GM18499 (cell line): ENCODE measurements around the gene BANF1.

Experiments
- ATAC-seq: cut with Tn5 transposase; IDR thresholded peaks from one replicate; pipeline ENCODE4 v1.9.1; 2021; ENCODE audit warnings: moderate number of reproducible peaks; ENCODE audit not compliant: insufficient read depth, unreplicated experiment

Gene BANF1

DNA sequence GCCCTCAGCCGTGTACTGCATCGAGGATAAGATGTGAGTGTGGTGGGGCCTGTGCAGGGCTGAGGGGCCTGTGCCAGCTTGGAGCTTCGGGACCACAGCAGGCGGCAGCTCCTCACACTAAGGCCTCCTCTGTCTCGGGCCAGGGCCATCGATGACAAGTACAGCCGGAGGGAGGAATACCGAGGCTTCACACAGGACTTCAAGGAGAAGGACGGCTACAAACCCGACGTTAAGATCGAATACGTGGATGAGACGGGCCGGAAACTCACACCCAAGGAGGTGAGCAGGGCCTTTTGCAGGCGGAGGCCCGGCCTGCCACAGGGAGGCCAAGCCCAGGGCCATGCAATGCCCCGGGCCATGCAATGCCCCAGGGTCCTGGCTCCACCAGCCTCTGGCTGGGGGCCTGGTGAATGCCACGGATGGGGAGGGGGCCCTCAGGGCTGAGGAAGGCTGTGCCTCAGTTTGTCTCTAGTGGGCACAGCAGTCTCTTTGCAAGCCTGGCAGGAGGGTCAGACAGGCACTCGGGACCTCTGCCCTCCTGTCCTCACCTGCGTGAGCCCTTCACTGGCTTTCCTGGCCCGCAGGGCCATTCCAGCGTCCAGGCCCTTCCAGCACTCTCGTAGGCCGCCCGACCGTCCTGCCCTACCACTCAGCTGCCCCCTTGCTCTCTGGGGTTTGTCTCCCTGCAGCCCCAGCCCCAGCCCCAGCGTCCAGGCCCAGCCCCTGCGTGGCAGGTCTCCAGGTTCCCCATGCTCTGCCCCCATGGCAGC is 24.5 kb upstream of the BANF1 start:
- ATAC-seq: no peak

DNA sequence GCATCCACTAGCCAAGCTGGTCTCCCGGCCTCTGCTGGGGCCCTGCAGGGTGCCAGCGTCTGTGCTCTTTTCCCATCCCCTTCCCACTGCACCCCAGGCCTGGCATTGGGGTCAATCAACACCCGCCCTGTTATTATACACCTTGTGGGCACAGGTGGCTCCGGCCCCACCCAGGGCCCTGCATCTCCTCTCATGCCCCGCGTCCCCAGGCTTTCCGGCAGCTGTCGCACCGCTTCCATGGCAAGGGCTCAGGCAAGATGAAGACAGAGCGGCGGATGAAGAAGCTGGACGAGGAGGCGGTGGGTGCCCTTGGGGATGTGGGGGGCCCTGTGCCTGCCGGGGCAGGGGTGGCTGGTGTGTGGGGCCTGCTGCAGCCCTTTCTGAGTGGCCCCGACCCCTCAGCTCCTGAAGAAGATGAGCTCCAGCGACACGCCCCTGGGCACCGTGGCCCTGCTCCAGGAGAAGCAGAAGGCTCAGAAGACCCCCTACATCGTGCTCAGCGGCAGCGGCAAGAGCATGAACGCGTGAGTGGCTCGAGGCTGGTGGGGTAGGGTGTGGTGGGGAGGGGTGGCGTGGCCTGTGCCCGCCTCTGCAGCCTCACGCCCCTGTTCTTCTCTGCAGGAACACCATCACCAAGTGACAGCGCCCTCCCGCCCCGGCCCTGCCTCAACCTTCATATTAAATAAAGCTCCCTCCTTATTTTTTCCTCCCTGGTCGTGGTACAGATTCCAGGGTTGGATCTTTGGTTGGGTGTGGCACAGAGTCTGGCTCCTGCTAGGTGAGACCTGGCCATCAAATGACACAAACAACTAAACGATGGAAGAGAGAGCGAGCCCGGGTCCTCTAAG is 23.7 kb upstream of the BANF1 start:
- ATAC-seq: no peak

DNA sequence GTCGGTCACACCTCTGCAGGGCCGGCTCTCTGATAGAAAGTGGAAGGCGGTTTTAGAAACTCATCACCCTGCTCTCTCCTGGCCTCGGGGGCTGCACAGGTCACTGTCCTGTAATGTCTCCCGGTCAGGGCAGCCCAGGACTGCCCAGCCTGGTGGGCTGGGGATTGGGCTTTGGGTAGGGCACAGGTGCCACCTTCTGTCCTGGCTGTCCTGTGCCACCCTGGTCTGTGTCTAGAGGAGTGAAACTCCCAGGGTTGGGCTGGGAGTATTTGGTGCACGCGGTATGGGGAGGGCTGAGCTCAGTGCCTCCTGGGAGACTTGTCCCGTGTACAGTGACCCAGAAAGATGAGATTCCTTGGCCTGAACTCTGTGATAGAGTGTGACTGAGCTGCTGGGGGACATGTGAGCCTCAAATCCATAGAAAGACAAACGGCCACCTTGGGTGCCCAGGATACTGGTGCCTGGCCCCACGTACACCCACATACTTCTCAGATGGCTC is 23.0 kb upstream of the BANF1 start:
- no peak for ATAC-seq

DNA sequence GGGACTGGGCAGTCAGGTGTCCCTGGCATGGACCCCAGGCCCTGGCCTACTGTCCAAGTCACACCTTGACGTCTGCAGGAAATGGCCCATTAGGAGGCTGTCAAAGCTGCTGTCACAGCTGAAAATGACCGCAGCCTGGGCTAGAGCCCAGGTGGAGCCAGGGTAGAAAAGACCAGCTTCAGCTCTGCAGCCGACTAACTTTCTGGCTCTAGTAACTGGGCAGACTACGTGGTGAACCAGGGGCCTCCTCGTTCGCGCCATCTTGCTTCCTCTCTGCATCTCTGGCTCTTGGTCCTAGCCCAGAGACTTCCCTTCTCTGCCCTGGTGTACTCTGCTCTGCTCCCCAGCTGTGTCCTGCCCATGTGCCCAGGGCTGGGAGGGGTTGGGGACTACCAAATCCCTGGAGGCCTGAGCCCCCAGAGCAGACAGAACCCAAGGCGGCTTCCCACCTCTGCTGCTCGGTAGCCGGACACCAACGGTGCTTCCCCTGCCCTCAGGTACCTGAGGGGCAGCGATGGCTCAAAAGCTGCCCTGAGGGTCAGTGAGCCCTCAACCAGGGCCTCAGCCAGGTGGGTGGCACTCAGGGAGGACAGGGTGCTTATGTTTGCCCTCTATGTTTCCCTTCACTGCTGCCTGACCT is 21.1 kb upstream of the BANF1 start:
- ATAC-seq: no peak

DNA sequence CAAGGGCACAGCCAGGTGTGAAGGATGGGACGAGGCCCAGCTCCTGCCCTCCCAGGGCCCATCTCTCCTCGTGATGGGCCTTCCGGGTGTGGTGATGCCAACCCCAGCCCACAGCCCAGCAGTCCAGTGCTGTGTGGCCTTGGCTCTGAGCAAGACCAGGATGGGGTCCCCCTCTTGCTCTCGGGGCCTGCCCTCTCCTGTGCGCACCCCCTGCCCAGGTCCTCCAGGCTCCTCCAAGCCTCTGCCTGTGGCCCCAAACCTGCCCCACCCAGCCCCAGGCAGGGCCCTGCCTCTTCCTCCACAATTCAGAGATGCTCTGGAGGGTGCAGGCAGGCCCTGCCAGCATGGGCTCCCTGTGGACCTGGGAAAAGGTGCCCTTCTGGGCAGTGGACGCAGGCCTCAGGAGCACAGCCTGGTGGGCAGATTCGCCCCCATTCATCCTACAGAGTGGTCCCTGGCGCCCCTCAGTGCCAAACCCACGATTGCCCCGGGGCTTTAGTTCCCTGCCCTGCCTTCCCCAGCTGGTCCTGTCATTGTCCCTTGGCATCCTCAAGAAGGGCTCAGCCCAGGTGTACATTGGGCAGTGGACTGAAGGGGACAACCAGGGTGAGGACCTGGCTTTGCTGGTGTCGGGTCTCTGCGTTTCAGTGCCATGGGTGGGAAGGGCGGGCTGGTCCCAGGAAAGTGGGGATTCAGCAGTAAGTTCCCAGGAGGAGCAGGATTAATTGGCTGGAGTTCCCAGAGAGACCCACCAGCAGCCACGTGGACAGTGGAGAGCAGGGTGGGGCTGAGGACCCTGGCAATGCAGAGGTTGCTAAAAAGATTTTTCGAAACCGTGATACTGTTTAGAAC is 20.1 kb upstream of the BANF1 start:
- ATAC-seq: no peak

DNA sequence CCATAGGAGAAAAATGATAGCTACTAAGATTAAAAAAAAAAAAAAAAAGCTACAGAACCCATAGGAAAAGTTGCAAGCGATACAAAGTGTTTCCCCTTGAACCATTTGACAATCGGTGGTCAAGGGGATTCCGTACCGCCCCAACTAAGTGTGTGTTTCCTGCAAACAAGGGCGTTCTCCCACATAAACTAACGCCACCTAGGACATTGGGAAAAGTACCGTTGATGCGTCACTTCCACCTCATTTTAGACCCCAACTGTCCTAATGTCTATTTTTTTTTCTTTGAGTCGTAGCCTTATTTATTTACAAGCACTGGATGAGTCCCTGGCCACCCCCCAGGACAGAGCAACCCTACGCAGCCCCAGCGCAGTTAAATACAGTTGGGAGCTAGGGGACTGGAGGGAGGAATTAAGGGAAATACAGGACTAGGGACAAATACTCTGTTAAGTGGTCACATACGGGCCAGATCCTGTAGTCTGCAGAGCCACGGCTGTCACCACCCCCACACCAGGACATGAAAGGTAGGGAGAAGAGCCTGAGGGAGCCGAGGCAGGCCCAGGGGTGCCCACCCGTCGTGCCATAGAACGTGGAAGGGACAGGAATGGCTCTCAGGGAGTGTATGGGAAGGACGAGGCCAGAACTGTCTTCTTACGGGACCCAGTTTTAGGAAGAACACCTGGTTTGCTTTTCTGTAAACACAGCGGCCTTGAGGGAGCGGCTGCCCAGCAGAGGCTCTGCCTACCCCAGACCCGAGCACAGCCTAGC is 19.3 kb upstream of the BANF1 start:
- no peak for ATAC-seq

DNA sequence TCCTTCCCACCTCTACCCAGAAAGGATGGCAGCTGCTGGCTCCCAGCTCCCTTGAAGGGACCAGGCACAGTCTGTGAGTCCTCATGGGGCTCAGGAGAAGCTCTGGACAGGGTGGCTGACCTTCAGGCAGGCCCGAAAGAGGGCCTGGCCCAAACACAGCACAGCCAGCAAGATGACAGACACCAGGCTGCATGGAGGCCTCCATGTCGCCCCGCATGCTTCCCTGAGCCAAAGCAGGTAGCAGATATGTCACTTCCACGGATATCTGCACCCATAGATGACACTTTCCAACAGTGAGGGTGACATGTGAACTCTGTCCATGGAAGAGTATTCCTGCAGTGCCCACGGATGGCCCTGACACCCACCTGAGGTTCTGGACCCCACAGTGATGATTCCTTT is 18.7 kb upstream of the BANF1 start:
- ATAC-seq: no peak

DNA sequence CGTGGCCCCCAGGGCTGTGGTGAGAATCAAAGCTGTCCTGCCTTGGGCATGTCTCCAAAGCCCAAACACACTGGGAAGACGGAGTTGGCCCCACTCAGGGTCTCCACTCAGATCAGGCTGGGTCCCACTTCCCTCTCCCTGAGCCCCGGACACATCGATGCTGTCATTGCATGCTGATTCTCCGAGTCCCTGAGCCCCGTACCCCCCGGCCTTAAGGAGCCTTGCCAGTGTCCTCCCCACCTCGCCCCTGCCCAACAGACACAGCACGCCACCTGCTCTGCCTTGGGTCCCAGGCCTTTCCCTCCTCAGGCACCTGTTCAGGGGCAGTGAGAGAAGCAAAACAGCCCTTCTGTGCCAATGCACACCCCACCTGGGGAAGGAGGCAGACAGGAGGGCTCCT is 15.0 kb upstream of the BANF1 start:
- no peak for ATAC-seq

DNA sequence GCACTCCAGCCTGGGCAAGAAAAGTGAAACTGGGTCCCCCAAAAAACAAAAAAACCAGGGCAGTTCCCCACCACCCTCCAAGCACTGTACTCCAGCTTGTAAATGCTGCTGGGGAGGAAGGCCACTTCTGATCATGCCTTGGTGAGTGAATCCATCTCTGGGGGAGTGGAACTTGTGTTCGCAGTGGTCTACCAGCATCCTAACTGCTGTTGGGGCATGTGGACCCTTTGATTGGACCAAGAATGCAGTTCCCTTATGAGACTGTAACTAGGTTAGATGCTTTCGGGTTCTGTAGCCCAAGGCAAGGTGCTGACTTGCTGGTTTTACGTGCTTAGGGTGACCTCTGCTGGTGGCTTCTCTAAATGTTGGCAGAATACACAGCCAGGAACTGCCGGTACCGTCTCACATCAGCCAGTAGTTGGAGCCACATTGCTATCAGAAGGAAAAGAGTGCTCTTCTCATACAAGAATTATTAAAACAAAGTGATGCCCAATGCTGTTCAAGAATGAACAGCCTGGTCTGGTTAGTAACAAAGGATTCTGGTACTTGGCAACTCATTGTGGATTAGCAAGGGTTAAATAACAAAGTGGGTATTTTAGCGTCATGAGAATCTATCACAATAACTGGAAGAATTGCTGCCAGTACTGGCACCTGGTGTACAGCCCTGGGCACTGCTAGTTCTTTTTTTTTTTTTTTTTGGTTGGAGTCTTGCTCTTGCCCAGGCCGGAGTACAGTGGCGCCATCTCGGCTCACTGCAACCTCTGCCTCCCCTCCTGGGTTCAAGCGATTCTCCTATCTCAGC is 13.3 kb upstream of the BANF1 start:
- ATAC-seq: peak; percentile 91

DNA sequence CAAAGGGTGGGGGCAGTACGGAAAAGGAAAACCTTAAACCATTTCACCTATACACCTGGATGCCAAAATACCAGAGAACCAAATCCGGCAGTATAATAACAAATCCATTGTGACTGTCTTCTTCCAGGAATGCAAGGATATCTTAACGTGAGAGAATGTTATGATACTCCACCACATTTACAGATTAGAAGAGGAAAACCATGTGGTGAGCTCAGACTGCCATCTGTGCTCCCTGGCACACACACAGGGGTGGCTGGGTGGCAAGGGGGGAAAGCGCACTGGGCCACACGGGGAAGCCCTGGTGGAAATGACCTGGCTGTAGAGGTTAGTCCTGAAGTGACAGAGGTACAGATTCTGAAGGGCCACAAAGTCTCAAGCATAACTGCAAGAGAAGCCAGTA is 10.2 kb upstream of the BANF1 start:
- no peak for ATAC-seq

DNA sequence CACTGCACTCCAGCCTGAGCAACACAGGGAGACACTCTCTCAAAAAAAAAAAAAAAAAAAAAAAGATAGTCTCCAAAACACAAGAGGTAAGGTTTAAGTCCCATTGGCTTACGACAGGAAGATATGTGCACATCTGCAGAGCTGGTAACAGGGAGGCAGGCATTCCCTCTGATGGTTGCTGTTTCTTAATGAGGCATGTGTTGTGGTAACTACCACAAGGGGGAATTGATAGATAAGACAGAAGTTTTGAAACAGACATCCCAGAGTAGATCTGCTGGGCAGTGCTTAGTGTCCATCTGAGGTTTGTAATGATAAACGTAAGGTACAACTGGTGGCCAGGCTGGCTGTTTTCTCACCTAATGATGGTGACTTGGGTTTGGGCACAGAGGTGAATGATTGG is 5.0 kb upstream of the BANF1 start:
- ATAC-seq: no peak

DNA sequence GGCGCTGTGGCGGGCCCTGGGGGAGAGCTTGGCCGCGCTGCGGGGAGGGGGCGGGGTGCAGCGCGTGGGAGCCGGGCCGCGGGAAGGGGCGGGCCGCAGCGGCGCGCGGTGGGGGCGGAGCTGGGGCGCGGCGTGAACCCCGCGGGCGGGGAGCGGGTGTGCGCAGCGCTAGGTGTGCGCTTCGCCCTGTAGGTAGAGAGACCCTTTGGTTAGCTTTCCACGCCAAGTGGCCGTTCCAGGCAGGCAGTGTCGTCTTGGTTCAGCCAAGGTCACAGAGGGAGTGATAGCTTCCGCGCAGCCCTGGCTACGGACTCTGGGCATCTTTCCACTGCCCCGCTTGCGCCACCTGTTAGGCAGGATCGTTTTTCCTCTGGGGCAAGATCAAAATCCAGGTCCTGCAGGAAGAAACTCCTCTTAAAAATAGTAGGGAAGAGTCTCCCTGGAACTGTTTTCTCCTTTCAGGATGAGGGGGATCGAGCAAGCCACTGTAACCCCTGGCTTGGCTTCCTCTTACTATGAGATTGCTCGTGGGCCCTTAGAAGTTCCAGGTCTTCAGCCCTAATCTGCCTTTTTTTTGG is 434 bp downstream of the BANF1 start:
- no peak for ATAC-seq

DNA sequence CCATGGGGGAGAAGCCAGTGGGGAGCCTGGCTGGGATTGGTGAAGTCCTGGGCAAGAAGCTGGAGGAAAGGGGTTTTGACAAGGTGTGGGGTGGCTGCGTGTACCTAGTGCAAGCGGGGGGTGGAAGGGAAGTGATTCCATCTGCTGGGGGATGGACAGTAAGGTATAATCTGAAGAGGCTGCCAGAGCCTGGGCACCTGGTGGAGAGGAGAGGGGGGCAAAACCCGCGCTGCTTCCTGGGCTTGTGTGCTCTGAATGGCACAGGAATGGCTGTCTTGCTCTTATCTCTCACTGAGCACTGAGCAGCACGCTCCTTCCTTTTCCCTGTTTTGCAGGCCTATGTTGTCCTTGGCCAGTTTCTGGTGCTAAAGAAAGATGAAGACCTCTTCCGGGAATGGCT is 988 bp downstream of the BANF1 start:
- no peak for ATAC-seq

DNA sequence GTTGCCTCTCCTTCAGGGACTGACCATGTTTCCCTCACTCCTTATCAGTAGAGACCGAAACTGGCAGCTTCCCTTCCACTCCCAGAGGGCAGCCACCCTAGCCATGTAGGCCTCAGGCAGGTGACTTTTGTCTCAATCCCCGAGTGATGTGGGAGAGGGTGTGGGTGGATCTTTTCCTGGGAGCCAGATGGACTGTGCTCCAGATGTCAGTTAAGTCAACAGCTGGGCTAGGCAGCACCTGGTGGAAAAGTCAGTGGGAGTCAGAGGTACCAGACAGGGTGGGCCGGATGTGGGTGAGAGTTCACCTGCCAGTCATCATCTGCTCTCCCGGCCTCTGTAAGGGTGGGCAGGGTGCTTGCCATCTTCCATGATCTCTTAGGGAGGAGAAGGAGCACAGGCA is 1.9 kb downstream of the BANF1 start:
- no peak for ATAC-seq

DNA sequence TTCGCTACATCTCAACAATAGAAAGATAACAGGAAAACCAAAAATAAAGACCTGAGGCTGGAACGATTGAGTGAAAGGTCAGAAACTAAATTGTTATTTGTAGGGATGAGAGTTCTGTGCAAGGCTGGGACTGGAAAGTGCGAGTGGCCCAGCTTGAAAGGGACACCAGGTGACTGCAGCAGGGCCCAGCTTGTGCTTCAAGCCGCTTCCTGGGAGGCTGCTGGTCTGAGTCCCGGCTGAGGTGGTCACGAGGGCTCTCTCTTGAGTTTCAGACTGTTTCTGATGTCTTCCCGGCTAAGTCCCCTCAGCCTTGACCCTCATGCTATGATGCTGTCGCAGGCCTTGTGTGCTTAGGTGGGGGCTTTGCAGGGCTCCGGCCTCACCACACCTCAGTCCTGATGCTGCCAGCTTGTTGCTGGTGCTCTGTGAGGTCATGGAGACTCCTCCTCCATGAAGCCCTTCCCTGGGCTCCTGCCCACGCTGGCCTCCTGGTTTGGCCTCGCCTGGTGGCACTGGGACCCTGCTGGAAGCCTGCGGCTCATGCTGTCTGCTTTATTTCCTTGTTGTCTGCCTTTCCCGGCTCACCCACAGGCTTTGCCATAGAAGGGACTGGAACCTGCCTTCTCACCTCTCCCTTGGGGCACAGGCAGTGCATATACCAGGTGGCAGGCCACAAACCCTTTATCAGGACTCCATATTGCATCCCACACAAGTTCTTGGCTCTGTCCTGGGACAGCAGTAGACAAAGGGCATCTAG is 4.0 kb downstream of the BANF1 start:
- no peak for ATAC-seq

DNA sequence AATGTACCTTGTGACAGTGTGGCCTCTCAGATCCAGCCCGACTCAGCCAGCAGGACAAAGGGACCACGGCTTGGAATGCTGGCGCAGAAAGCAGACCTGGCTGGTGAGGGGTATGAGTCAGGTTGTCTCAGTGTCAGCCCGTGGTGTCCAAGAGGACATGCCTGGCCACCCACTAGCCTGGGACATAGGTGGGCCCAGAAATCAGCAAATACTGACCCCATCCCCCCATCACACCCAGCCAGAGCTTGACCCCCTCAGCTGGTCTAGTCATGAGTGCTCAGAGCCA is 4.5 kb downstream of the BANF1 start:
- ATAC-seq: no peak

DNA sequence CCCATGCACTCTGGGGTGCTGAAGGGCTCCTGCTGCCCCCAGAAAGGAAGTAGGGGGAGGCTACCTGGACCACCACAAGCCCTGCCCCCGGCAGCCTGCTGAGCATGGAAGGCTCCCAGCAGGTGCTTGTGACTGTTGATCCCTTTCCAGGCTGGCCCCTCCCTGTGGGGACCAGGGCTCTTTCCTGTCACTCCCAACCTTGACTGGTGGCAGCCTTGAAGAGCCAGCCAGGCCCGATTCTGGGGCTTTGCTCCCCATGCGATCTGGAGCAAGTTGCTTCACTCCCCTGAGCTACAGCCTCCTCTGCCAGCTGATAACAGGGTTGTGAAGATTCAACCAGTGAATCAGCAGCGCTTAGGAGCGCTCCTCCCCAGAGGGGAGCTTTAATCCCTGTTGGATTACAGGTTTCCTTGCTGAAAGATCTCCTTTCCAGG is 4.9 kb downstream of the BANF1 start:
- ATAC-seq: no peak

DNA sequence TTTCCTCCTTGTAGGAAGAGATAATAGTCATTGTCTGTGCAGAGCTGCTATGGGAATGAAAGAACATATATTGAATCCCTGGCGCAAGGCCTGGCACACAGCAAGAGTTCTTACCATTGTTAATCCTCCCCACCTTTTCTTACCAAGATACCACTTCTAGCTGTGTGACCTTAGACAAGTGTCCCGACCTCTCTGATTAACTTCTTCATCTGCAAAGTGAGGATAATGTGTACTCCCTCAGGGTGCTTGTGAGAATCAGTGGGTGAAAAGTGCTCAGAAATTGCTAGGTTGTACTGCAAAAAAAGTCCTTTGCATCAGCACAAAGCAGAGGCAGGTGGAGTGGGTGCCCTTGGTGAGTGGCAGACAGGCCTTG is 5.8 kb downstream of the BANF1 start:
- no peak for ATAC-seq
